RPMI7951 (cell line): ENCODE measurements around the gene TMEM256. TPM values are rescaled to one million over a fixed set of nuclear protein-coding genes. Genes with fewer than 3 reads are reported as not detected.

ENCODE experiments used
- total RNA-seq: library from RNA; depleted of rRNA; stranded (reverse); fragments of >200 nt; shearing (Covaris generic); gene quantifications from 2 replicates; pipeline ENCODE4 v1.2.3, GENCODE V29; 2014; rRNA removed

TMEM256 gene
- total RNA-seq, 1 experiment from 2014 or later: 229 TPM

Other genes starting within 250 kb of the TMEM256 start
- not detected in 2 replicates for gene ASGR1, start 224.7 kb downstream of the TMEM256 start, total RNA-seq
- 6.5 and 6.6 TPM in 2 replicates for gene DLG4, start 184.3 kb downstream of the TMEM256 start, total RNA-seq
- gene ACADVL, start 184.2 kb downstream of the TMEM256 start, total RNA-seq: 287 and 295 TPM in 2 replicates
- gene DVL2, start 169.6 kb downstream of the TMEM256 start, total RNA-seq: 24.6 and 25.0 TPM in 2 replicates
- gene PHF23, start 164.6 kb downstream of the TMEM256 start, total RNA-seq: 24.7 and 40.3 TPM in 2 replicates
- gene GABARAP, start 161.6 kb downstream of the TMEM256 start, total RNA-seq: 451 and 468 TPM in 2 replicates
- 37.4 and 38.0 TPM in 2 replicates for gene CTDNEP1, start 152.4 kb downstream of the TMEM256 start, total RNA-seq
- gene ELP5, start 151.9 kb downstream of the TMEM256 start, total RNA-seq: 23.7 and 28.2 TPM in 2 replicates
- gene CLDN7, start 141.6 kb downstream of the TMEM256 start, total RNA-seq: 0.48 and 2.0 TPM in 2 replicates
- 0.20 TPM in 1 of 2 replicates, not detected in the other for gene SLC2A4, start 122.4 kb downstream of the TMEM256 start, total RNA-seq
- gene YBX2, start 109.5 kb downstream of the TMEM256 start, total RNA-seq: 0.49 and 0.60 TPM in 2 replicates
- gene EIF5A, start 96.5 kb downstream of the TMEM256 start, total RNA-seq: 414 and 526 TPM in 2 replicates
- 92.7 and 97.9 TPM in 2 replicates for gene GPS2, start 88.7 kb downstream of the TMEM256 start, total RNA-seq
- 3.5 and 4.8 TPM in 2 replicates for gene NEURL4, start 74.8 kb downstream of the TMEM256 start, total RNA-seq
- 0.12 and 0.20 TPM in 2 replicates for gene ACAP1, start 67.6 kb downstream of the TMEM256 start, total RNA-seq
- gene KCTD11, start 51.9 kb downstream of the TMEM256 start, total RNA-seq: 3.4 and 5.1 TPM in 2 replicates
- not detected in 2 replicates for gene TMEM95, start 48.9 kb downstream of the TMEM256 start, total RNA-seq
- gene TNK1, start 23.0 kb downstream of the TMEM256 start, total RNA-seq: 0.60 and 0.78 TPM in 2 replicates
- 20.8 and 23.2 TPM in 2 replicates for gene PLSCR3, start 9.6 kb downstream of the TMEM256 start, total RNA-seq
- gene NLGN2, start 3.7 kb upstream of the TMEM256 start, total RNA-seq: 3.7 and 4.2 TPM in 2 replicates
- 0.10 TPM in 1 of 2 replicates, not detected in the other for gene SPEM1, start 16.2 kb upstream of the TMEM256 start, total RNA-seq
- not detected in 2 replicates for gene SPEM2, start 21.5 kb upstream of the TMEM256 start, total RNA-seq
- gene SPEM3, start 24.8 kb upstream of the TMEM256 start, total RNA-seq: not detected in 2 replicates
- 2.9 and 5.5 TPM in 2 replicates for gene TMEM102, start 31.3 kb upstream of the TMEM256 start, total RNA-seq
- 2.0 and 4.1 TPM in 2 replicates for gene FGF11, start 35.4 kb upstream of the TMEM256 start, total RNA-seq
- 10.4 and 11.9 TPM in 2 replicates for gene CHRNB1, start 41.0 kb upstream of the TMEM256 start, total RNA-seq
- 14.3 and 14.8 TPM in 2 replicates for gene ZBTB4, start 75.5 kb upstream of the TMEM256 start, total RNA-seq
- not detected in 2 replicates for gene SLC35G6, start 77.3 kb upstream of the TMEM256 start, total RNA-seq
- 15.4 and 22.3 TPM in 2 replicates for gene POLR2A, start 80.3 kb upstream of the TMEM256 start, total RNA-seq
- 8.8 and 9.2 TPM in 2 replicates for gene TNFSF12, start 145.0 kb upstream of the TMEM256 start, total RNA-seq
- 0.10 and 0.60 TPM in 2 replicates for gene TNFSF13, start 154.7 kb upstream of the TMEM256 start, total RNA-seq
- 53.5 and 59.0 TPM in 2 replicates for gene SENP3, start 157.8 kb upstream of the TMEM256 start, total RNA-seq
- gene CD68, start 175.5 kb upstream of the TMEM256 start, total RNA-seq: 35.3 and 44.1 TPM in 2 replicates
- 166 and 211 TPM in 2 replicates for gene MPDU1, start 179.8 kb upstream of the TMEM256 start, total RNA-seq
- gene SOX15, start 186.0 kb upstream of the TMEM256 start, total RNA-seq: not detected in 2 replicates
- 20.3 and 25.2 TPM in 2 replicates for gene FXR2, start 210.8 kb upstream of the TMEM256 start, total RNA-seq
- gene SAT2, start 223.7 kb upstream of the TMEM256 start, total RNA-seq: 17.4 and 31.2 TPM in 2 replicates
- gene SHBG, start 226.0 kb upstream of the TMEM256 start, total RNA-seq: not detected in 2 replicates
- gene ATP1B2, start 246.8 kb upstream of the TMEM256 start, total RNA-seq: not detected in 2 replicates